GM18951 (cell line): ENCODE results near the gene DNAJC27.
A peak's percentile ranks its signal among the peaks of the same experiment; 100 is the strongest.

Source experiments
- POLR2A ChIP-seq: IDR thresholded peaks from 4 replicates; pipeline ENCODE4 v1.6.1; 2011; ENCODE audit warnings: mild to moderate bottlenecking; ENCODE audit not compliant: insufficient read length, insufficient read depth; ENCODE audit errors: extremely low read depth
- in situ Hi-C: fragments of 300-500 bp; cut with MboI; formaldehyde crosslinking; loops from one replicate; pipeline ENCODE4 v1.12.0; 2022; ENCODE audit warnings: low sequenced_read_pairs, mixed read lengths, inconsistent platforms; ENCODE audit not compliant: unreplicated experiment

The DNAJC27 gene

DNA sequence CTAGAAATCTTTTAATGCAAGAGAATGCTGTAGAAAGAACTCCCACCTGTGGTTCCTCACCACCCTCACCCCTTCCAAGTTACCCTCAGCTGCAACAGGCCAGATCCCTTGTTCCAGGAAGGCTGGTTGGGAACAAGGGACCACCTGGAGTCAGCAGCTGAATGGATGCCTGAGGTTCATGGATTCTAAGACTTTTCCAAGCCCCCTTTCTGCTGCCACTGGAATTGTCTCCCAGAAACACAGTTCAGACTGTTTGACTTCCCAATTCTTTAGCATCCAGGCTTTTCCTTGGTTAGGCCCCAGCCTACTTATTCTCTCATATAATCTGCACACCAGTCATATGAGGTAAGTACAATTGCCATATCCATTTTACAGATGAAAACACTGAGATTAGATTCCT lies 43.7 kb downstream of the DNAJC27 start:
- TF ChIP-seq POLR2A = no peak
- in situ Hi-C loops = no loop called here

DNA sequence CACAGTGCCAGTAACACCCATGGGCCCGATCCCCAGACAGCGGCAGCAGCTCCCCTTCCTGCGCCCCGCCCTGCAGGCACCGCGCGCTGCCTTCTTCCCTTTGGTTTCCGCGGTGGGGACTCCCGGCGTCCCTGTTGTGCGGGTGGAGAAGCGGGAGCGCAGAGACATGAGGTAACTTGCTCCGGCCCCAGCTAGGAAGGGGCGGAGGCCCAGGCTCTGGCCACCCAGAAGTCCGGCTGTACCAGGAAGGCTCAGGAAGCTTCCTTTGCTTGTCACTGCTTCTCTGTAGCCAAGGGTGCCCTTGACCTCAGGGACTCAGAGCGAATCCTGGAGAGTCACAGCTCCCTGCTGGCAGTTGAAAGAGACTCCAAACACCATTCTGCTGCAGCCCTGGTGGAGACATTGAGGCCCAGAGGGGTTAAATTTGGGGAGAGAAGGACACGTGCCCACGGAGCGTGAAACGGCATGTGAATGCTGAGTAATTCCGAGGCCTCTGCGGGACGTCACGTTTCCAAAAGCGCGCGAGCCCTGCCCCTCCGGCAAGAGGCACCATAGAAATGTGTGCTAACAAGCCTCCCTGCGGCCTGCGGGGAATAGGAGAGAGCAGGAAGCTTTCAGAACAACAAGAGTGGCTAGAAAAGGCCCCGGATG lies 45.0 kb downstream of the DNAJC27 start:
- TF ChIP-seq POLR2A = peak; percentile 21
- in situ Hi-C loops = no loop called here

- TF ChIP-seq POLR2A = no peak
- in situ Hi-C loops = no loop called here
Measured at GRCh38 chr2:24926220-24926601, 45.5 kb downstream of the DNAJC27 start.

DNA sequence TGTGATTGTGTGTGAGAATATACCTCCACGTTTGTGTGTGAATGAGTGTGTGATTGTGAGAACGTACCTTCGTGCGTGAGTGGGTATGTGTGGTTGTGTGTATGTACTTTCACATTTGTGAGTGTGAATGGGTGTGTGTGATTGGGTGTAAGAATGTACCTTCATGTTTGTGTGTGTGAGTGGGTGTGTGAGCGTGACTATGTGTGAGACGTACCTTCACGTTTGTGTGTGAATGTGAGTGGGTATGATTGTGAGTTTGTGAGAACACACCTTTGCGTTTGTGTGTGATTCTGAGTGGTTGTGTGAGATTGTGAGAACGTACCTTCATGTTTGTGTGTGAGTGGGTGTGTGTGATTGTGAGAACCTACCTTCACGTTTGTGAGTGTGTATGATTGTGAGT lies 45.9 kb downstream of the DNAJC27 start:
- in situ Hi-C loops = no loop called here
- no peak for TF ChIP-seq POLR2A

GRCh38 chr2:24924732-24925131 lies 47.0 kb downstream of the DNAJC27 start:
- in situ Hi-C loops = no loop called here
- no peak for TF ChIP-seq POLR2A

GRCh38 chr2:24924266-24924665 lies 47.5 kb downstream of the DNAJC27 start:
- no peak for TF ChIP-seq POLR2A
- in situ Hi-C loops = no loop called here

GRCh38 chr2:24923106-24923505 lies 48.6 kb downstream of the DNAJC27 start:
- in situ Hi-C loops = no loop called here
- TF ChIP-seq POLR2A = no peak

- in situ Hi-C loops = no loop called here
- no peak for TF ChIP-seq POLR2A
Measured at GRCh38 chr2:24922556-24922955, 49.2 kb downstream of the DNAJC27 start.

DNA sequence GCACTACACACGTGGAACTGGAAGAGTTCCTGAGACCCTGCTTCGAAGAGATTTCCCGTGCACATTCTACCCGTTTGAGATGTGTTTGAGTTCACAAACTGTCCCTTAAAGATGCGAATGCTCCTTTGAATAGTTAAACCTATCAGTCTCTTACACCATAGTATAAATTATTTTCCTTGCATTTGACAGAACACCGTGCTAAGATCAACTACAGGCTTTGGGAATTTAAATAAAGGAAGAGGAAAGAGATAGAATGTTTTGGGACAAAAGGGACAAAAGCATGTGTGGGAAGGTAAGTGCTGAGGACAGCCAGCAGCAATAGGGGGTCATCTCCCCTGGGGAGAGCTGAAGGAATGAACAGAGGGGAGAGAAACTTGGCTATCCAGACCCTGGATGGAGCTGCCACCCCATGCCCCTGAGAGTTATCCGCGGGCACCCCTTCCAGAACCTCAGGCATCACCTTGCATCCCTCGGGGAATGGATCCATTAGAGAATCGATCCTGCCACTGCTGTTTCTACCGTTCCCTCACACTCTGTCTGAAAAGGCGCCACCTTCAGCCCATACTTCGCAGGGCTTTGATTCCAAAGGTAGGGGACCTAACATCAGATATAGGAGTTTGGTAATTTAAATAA lies 50.8 kb downstream of the DNAJC27 start:
- no peak for TF ChIP-seq POLR2A
- in situ Hi-C loops = no loop called here

DNA sequence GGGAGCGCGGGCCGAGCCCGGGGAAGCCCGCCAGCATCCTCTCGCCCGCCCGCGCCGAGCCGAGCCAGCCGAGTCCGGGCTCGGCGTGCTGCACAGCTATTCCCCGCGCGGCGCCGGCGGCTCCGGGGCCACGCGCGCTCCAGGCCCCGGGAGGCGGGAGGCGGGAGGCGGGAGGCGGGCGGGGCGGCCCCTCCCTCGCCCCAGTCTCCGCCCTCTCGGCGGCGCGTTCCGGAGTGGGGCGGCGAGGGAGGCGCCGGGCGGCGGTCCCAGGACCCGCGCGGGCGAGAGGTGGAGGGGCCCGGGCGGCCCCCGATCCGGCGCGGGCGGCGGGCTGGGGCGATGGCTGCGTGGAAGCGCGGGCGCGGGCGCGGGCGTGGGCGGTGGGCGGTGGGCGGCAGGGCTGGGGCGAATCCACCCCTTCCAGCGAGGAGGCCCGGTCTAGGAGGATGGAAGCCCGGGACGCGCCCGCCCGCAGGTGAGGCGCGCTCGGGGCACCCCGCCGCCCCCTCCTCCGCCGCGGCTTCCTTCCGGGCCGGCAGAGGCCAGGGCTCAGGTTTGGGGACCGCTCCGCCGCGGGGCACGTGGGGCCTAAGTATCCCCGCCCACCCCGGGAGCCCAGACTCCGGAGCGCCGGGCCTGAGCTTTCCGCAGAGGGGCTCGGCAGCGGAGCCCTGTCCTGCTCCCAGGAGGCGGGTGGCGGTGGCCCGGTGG lies 51.5 kb downstream of the DNAJC27 start, which contains the start of gene ADCY3:
Gene ADCY3, minus strand, starts transcription at position 140 of the 711 bp plus-strand sequence. CDS start 1,250 bp downstream, outside the sequence.
- in situ Hi-C loops = no loop called here
- TF ChIP-seq POLR2A = peak; percentile 56

DNA sequence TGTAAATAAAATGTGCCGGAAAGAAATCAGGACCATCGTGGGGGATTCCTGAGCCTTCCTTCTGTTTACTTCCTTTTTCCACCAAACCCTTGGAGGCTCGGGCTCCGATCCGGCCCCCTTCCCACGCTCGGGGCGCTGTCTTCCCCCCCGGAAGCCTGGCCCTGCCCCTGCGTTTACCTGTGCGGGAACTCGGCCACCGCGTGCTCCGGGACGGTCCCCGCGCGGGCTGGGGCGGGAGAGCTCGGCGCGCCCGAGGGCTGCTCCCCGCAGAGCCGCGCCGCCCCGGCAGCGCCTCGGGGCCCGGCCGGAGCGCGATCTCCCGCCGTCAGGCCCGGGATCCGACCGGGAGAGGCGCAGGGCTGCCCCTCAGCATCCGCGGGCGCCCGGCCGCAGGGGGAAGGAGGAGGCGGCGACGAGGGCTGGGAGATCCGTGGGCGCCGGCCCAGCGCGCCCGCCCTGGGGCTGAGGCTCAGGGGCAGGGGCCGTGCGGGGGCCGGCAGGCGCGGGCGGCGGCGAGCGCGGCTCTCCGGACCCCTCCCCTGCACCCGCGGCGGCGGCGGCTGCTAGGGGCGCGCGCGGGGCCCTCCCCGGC lies 52.2 kb downstream of the DNAJC27 start:
- in situ Hi-C loops = no loop called here
- TF ChIP-seq POLR2A = no peak

DNA sequence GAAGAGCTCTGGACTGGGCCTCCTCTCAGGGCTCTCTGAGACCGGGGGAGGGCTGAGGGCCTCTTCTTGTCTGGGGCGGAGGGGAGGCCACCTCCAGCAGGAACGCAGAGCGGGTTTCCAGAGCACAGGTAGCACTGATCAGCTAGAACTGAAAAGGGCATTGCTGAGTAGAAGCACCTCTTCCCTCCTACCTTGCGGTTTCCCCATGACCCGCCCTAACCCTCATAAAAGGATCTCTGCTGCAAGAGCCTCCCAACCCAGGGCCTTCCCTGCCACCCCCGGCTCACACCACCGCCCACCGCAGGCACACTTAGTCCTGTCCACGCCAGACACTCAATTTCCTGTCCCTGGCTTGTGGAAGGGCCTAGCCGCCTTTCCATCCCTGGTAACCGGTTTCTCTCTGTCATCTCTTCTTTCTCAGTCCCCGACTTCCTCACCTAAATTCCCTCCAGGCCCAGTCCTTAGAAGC lies 52.7 kb downstream of the DNAJC27 start:
- TF ChIP-seq POLR2A = no peak
- in situ Hi-C loops = no loop called here

GRCh38 chr2:24918326-24919036 lies 53.3 kb downstream of the DNAJC27 start:
- in situ Hi-C loops = no loop called here
- no peak for TF ChIP-seq POLR2A
